Natural killer cell treated with Interleukin-12 subunit alpha and Interleukin-12 subunit beta and Interleukin-15 and Interleukin-18, amount 100 ng/mL, for 72 hours (primary cell): ENCODE data around the gene PYM1. TPM values are rescaled to one million over a fixed set of nuclear protein-coding genes. Genes with fewer than 3 reads are reported as not detected.
"Not testable (repeated sequence)": the region's sequence is repeated elsewhere in the genome, so short reads cannot be mapped to it uniquely, and the experiment has no call there.

Experiments used
- ATAC-seq, 2 donors: fragments of 150-1000 bp; cut with Tn5 transposase in 1 of 2; sonication (Bioruptor Pico), chemical (Tn5 transposase) in 1 of 2; 2 replicates each; pipeline ENCODE4 v1.10.0; 2021
- DNase-seq: peaks from one replicate; pipeline ENCODE4 v3.0.0; 2022; ENCODE audit warnings: low spot score
- H3K27ac Mint-ChIP-seq, 2 donors: 1 replicate in 1 of 2; 2 replicates in 1 of 2; pipeline ENCODE4 v1.8.0; 2022; ENCODE audit warnings: mixed read lengths in 2 of 2, mild to moderate bottlenecking in 1 of 2, moderate library complexity in 1 of 2
- H3K27me3 Mint-ChIP-seq, 2 donors: 1 replicate in 1 of 2; 2 replicates in 1 of 2; pipeline ENCODE4 v1.8.0; 2022; ENCODE audit warnings: mixed read lengths in 2 of 2
- H3K36me3 Mint-ChIP-seq: one replicate; pipeline ENCODE4 v1.8.0; 2022; ENCODE audit warnings: mixed read lengths
- H3K4me1 Mint-ChIP-seq, 2 donors: 1 replicate in 1 of 2; 2 replicates in 1 of 2; pipeline ENCODE4 v1.8.0; 2022; ENCODE audit warnings: low read depth in 2 of 2, mixed read lengths in 2 of 2, mild to moderate bottlenecking in 1 of 2
- H3K4me3 Mint-ChIP-seq: one replicate; pipeline ENCODE4 v1.8.0; 2022; ENCODE audit warnings: mixed read lengths
- H3K9me3 Mint-ChIP-seq: 2 replicates; pipeline ENCODE4 v1.8.0; 2022; ENCODE audit warnings: mixed read lengths
- total RNA-seq, 2 donors: library from RNA; stranded (reverse); gene quantifications; one replicate each; pipeline ENCODE4 v1.2.3, GENCODE V29; 2022

PYM1 gene
- total RNA-seq, 2 donors from 2014 or later: 31.6 to 34.0 TPM

DNA sequence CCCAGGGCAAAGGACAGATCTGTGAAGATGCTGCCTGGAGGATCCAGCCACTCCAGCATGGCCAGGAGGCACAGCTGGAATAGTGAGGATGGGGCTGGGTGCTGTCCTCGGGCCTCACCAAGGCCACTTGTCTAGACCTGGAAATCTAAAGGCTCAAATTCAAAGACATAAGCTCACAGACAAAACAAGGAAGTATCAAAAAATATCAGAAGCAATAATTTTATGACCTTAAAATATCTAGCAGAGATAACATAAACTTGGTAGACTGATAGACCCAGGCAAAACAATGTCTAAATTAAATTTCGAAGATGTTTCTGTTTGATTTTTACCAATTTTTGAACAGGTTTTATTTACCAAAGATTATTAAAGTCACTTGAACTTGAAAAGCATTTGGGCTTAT lies 62.4 kb downstream of the PYM1 start:
- H3K36me3 Mint-ChIP-seq: no peaks in the 10 kb centered on the region
- no peak overlapping the region for H3K4me3 Mint-ChIP-seq
- ATAC-seq: no peak
- no peaks in the 10 kb centered on the region for H3K9me3 Mint-ChIP-seq
- no peaks in the 10 kb centered on the region for H3K4me1 Mint-ChIP-seq
- no peak overlapping the region for H3K27ac Mint-ChIP-seq
- no peaks in the 10 kb centered on the region for H3K27me3 Mint-ChIP-seq
- DNase-seq: no peak

DNA sequence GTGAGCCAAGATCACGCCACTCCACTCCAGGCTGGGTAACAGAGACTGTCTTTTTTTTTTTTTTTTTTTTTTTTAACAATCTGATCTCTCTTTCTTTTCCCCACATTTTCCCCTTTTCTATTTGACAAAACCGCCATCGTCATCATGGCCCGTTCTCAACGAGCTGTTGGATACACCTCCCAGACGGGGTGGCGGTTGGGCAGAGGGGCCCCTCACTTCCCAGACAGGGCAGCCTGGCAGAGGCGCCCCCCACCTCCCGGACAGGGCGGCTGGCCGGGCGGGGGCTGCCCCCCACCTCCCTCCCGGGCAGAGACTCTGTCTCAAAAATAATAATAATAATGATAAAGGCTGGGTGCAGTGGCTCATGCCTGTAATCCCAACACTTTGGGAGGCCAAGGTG lies 64.8 kb downstream of the PYM1 start:
- not testable (repeated sequence) for DNase-seq

DNA sequence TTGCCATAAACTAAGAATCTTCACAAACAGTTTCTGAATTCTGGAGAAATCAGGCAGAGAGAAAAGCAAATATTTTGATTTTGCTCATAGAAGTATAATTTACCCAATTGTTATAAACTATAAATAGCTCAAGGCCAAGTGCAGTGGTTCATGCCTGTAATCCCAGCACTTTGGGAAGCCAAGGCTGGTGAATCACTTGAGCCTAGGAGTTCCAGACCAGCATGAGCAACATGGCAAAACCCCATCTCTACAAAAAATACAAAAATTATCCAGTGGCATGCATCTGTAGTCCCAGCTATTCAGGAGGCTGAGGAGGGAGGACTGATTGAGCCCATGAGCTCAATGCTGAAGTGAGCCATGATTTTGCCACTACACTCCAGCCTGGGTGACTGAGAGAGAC lies 65.4 kb downstream of the PYM1 start:
- no peaks in the 10 kb centered on the region for H3K4me1 Mint-ChIP-seq
- H3K27ac Mint-ChIP-seq: no peak overlapping the region
- H3K27me3 Mint-ChIP-seq: peaks cover 0 to 3% of the 10 kb centered on the region in 2 donors
- DNase-seq (no peak), ATAC-seq (no peak)
- no peaks in the 10 kb centered on the region for H3K9me3 Mint-ChIP-seq
- no peak overlapping the region for H3K4me3 Mint-ChIP-seq
- H3K36me3 Mint-ChIP-seq: no peaks in the 10 kb centered on the region

More for the DNA sequence above, 64.8 kb downstream of the PYM1 start:
- H3K27me3 Mint-ChIP-seq, H3K36me3 Mint-ChIP-seq, ATAC-seq, H3K27ac Mint-ChIP-seq, H3K4me3 Mint-ChIP-seq, H3K4me1 Mint-ChIP-seq, H3K9me3 Mint-ChIP-seq: not testable (repeated sequence)

DNA sequence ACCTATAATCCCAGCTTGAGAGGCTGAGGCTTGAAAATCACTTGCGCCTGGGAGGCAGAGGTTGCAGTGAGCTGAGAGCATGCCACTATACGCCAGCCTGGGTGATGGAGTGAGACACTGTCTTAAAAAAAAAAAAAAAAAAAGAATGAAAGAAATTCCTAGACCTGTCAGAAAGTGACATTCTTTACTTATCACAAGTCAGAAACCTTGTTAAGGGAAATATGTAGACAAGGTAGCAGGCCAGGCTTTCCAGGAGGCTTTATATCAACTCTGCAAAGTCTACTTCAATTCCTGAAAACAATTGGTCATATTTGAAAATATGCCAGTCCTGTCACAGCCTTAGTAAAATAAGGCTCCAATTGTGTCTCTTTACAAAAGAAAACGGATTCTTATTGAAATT lies 65.8 kb downstream of the PYM1 start:
- DNase-seq: no peak
- no peak for ATAC-seq
- no peaks in the 10 kb centered on the region for H3K36me3 Mint-ChIP-seq
- H3K4me1 Mint-ChIP-seq: no peaks in the 10 kb centered on the region
- H3K9me3 Mint-ChIP-seq: no peaks in the 10 kb centered on the region
- H3K27me3 Mint-ChIP-seq: peaks cover 0 to 3% of the 10 kb centered on the region in 2 donors
- no peak overlapping the region for H3K4me3 Mint-ChIP-seq
- H3K27ac Mint-ChIP-seq: no peak overlapping the region

- H3K27me3 Mint-ChIP-seq: peaks cover 0 to 3% of the 10 kb centered on the region in 2 donors
- ATAC-seq (no peak), DNase-seq (no peak)
- no peaks in the 10 kb centered on the region for H3K9me3 Mint-ChIP-seq
- H3K36me3 Mint-ChIP-seq: no peaks in the 10 kb centered on the region
- H3K4me3 Mint-ChIP-seq: no peak overlapping the region
- no peaks in the 10 kb centered on the region for H3K4me1 Mint-ChIP-seq
- H3K27ac Mint-ChIP-seq: no peak overlapping the region
Measured at GRCh38 chr12:55861396-55861795, 66.3 kb downstream of the PYM1 start.

DNA sequence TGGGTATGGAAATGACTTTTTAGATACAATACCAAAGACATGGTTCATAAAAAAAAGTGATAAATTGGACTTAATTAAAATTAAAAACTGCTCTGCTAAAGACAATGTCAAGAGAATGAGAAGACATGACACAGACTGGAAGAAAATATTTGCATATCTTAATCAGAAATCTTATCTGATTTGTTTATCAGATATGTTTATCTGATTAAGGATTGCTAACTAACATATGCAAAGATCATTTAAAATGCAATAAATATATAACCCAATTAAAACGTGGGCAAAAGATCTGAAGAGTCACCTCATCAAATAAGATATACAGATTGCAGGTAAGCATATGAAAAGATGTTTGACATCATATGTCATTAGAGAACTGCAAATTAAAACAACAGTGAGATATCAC lies 75.0 kb downstream of the PYM1 start:
- no peak overlapping the region for H3K4me3 Mint-ChIP-seq
- no peaks in the 10 kb centered on the region for H3K36me3 Mint-ChIP-seq
- H3K27ac Mint-ChIP-seq: no peak overlapping the region
- no peak for ATAC-seq
- H3K9me3 Mint-ChIP-seq: no peaks in the 10 kb centered on the region
- peaks cover 13 to 17% of the 10 kb centered on the region in 2 donors for H3K27me3 Mint-ChIP-seq
- H3K4me1 Mint-ChIP-seq: no peaks in the 10 kb centered on the region
- no peak for DNase-seq

Other genes starting within 250 kb of the PYM1 start
- gene ITGA7, start 220.0 kb downstream of the PYM1 start, total RNA-seq: 1 to 10 TPM; 2.1 to 4.2 TPM
- gene BLOC1S1, start 211.8 kb downstream of the PYM1 start, total RNA-seq: 10 to 100 TPM; 54.8 to 85.8 TPM
- gene RDH5, start 207.5 kb downstream of the PYM1 start, total RNA-seq: 10 to 100 TPM; 10.2 to 11.7 TPM
- 100 to 1,000 TPM; 263 to 327 TPM for gene CD63, start 198.9 kb downstream of the PYM1 start, total RNA-seq
- gene GDF11, start 184.8 kb downstream of the PYM1 start, total RNA-seq: 10 to 100 TPM in 1 of 2 donors, 1 to 10 TPM in 1; 5.0 to 18.4 TPM
- 10 to 100 TPM; 68.0 to 74.9 TPM for gene SARNP, start 110.2 kb downstream of the PYM1 start, total RNA-seq
- gene ORMDL2, start 109.9 kb downstream of the PYM1 start, total RNA-seq: 10 to 100 TPM; 36.9 to 56.7 TPM
- 10 to 100 TPM; 38.8 to 40.0 TPM for gene DNAJC14, start 98.3 kb downstream of the PYM1 start, total RNA-seq
- gene MMP19, start 85.0 kb downstream of the PYM1 start, total RNA-seq: under 1 TPM in 1 of 2 donors, not detected in 1; 0.24 TPM
- gene DGKA, start 3.3 kb upstream of the PYM1 start, total RNA-seq: 100 to 1,000 TPM in 1 of 2 donors, 10 to 100 TPM in 1; 81.9 to 168 TPM
- under 1 TPM in 1 of 2 donors, not detected in 1; 0.40 TPM for gene PMEL, start 38.1 kb upstream of the PYM1 start, total RNA-seq
- 100 to 1,000 TPM in 1 of 2 donors, 10 to 100 TPM in 1; 72.3 to 178 TPM for gene CDK2, start 38.9 kb upstream of the PYM1 start, total RNA-seq
- gene RAB5B, start 46.2 kb upstream of the PYM1 start, total RNA-seq: 10 to 100 TPM; 39.2 to 68.1 TPM
- gene SUOX, start 69.4 kb upstream of the PYM1 start, total RNA-seq: 10 to 100 TPM; 12.2 to 17.6 TPM
- gene IKZF4, start 93.1 kb upstream of the PYM1 start, total RNA-seq: 10 to 100 TPM; 11.7 to 12.0 TPM
- gene RPS26, start 114.0 kb upstream of the PYM1 start, total RNA-seq: 10 to 100 TPM; 24.6 to 48.3 TPM
- gene ERBB3, start 152.3 kb upstream of the PYM1 start, total RNA-seq: not detected
- 100 to 1,000 TPM; 233 to 318 TPM for gene PA2G4, start 176.7 kb upstream of the PYM1 start, total RNA-seq
- gene RPL41, start 188.7 kb upstream of the PYM1 start, total RNA-seq: 1,000 to 10,000 TPM; 2,363 to 2,700 TPM
- gene ZC3H10, start 190.4 kb upstream of the PYM1 start, total RNA-seq: 10 to 100 TPM; 11.4 to 14.9 TPM
- 100 to 1,000 TPM in 1 of 2 donors, 10 to 100 TPM in 1; 89.3 to 120 TPM for gene ESYT1, start 200.4 kb upstream of the PYM1 start, total RNA-seq
- gene MYL6B, start 224.7 kb upstream of the PYM1 start, total RNA-seq: 10 to 100 TPM; 32.0 to 65.5 TPM
- gene MYL6, start 230.5 kb upstream of the PYM1 start, total RNA-seq: 1,000 to 10,000 TPM; 1,441 to 1,555 TPM